T47D (cell line): ENCODE data around the gene FBXO17.
A peak's percentile ranks its signal among the peaks of the same experiment; 100 is the strongest.
"Not testable (repeated sequence)": the region's sequence is repeated elsewhere in the genome, so short reads cannot be mapped to it uniquely, and the experiment has no call there.

Experiments
- DNase-seq, 2 experiments: peaks; one replicate each; pipeline versions ENCODE4 v3.0.0 to v3.0.0-alpha.2; 2011 to 2012; ENCODE audit warnings: low read depth in 1 of 2, low spot score in 1 of 2
- JUND ChIP-seq: IDR thresholded peaks from 2 replicates; pipeline ENCODE4 v1.6.1; 2012; ENCODE audit warnings: low read depth
- in situ Hi-C: cut with HindIII; loops from 2 replicates; pipeline ENCODE4 v1.10.0; 2016; ENCODE audit warnings: low sequenced_read_pairs, low pct_unique_long_range_greater_than_20kb

Gene FBXO17

GRCh38 chr19:38946229-38947010 lies 29.1 kb downstream of the FBXO17 start:
- in situ Hi-C loops = no loop called here
- TF ChIP-seq JUND = no peak
- DNase-seq = no peak

DNA sequence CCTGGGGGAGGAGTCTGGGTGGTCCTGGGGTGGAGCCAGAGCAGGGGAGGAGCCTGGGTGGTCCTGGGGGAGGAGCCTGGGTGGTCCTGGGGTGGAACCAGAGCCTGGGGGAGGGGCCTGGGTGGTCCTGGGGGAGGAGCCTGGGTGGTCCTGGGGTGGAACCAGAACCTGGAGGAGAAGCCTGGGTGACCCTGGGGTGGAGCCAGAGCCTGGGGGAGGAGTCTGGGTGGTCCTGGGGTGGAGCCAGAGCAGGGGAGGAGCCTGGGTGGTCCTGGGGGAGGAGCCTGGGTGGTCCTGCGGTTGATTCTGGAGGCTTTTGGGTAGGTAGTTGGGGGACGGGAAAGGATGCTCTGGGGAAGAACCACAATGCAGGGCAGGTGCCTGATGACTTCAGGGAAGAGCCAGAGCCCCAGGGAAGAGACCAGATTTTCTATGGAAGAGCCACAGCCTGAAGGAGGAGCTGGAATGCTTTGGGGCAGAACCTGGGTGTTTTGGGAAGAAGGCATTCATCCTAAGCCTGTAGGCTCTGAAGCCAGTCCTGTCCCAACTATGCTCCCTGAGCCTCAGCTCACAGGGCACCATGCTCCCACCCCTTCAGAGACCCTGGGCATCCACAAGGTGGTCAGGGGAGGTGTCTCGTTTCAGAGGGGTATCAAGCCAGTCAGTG lies 29.8 kb downstream of the FBXO17 start:
- in situ Hi-C loops = no loop called here
- no peak for TF ChIP-seq JUND
- DNase-seq = no peak

DNA sequence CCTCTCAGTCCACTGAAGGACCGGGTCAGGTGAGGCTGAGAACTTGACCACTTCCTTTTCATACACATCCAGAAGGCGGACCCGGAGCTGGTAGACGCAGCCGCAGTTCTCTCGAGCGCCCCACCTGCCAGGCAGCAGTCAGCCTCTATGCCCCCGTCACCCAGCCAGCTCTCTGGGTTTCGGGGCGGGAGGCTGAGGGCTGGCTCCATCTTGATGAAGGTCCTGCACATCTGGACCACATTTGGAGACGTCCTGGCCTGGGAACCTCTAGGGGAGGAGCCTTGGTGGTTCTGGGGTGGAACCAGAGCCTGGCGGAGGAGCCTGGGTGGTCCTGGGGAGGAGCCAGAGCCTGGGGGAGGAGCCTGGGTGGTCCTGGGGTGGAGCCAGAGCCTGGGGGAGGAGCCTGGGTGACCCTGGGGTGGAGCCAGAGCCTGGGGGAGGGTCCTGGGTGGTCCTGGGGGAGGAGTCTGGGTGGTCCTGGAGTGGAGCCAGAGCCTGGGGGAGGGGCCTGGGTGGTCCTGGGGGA lies 30.5 kb downstream of the FBXO17 start:
- in situ Hi-C loops = no loop called here
- TF ChIP-seq JUND = no peak
- DNase-seq = no peak

DNA sequence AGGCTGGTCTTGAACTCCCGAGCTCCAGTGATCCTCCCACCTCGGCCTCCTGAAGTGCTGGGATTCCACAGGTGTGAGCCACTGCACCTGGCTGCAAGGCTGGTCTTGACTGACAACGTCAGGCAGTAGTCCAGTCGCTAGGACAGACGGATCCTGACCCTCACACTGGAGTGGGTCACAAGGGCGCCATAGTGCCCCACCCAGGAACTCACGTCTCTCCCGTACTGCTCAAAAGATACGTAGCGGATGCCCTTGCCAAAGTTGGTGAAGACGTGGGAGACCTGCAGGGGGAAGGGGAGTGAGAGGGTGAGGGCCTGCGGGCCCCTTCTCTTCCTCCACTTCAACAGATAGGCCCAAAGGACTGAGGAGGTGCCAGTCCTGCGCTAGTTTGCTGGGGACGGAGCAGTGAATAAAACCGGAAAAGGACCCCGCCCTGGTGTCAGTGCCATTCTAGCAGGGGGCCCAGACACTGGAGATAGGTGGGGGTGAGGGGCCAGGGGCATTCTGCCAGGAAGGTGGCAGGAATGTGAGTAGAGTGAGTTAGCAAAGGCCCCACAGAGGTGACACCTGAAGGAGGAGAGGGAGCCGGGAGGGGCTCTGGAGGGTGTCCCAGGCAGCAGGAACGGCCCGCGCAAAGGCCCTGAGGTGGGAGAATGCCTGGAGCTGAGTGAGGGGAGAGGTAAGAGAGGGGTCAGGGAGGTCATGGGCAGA lies 32.9 kb downstream of the FBXO17 start:
- in situ Hi-C loops = no loop called here
- no peak for DNase-seq
- TF ChIP-seq JUND = no peak

GRCh38 chr19:38941979-38942378 lies 33.6 kb downstream of the FBXO17 start:
- no peak for DNase-seq
- no peak for TF ChIP-seq JUND
- in situ Hi-C loops = no loop called here

DNA sequence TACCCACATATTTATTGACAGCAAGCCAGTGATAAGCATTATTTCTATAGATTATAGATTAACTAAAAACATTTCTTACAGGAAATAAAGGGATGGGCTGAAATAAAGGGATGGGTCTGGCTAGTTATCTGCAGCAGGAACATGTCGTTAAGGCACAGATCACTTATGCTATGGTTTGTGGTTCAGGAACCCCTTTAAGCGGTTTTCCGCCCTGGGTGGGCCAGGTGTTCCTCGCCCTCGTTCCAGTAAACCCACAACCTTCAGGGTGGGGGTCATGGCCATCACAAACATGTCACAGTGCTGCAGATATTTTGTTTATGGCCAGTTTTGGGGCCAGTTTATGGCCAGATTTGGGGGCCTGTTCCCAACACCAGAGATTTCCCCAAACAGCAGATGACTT lies 34.1 kb downstream of the FBXO17 start:
- in situ Hi-C loops, DNase-seq: not testable (repeated sequence)

DNA sequence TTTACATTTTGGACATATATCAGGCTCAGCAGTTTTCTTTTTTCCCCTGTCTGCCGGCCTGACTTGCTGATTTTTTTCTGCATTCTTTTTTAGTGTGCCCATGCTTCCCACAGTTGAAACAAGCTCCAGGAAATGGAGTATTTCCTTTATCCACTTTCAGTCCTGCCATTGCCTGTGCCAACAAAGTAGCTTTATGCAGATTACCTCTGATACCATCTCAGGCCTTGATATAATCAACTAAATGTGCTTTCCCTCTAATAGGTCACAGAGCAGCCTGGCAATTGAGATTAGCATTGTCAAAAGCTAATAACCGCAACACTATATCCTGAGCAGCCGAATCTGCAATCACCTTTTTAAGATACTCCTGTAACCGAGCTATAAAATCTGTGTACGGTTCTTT lies 35.6 kb downstream of the FBXO17 start:
- in situ Hi-C loops = no loop called here
- no peak for TF ChIP-seq JUND
- no peak for DNase-seq

DNA sequence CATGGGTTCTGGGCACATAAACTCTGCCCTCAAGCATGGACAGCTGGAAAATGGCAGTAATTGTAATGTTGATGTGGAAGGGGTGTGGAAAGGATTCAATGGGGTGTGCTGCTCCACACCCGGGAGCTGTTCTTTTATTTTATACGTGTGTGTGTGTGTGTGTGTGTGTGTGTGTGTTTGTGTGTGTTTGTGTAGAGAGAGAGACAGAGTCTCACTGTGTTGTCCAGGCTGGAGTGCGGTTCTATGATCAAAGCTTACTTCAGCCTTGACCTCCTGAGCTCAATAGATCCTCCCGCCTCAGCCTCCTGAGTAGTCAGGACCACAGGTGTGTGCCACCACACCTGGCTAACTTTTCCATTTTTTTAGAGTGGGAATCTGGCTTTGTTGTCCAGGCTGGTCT lies 42.0 kb downstream of the FBXO17 start:
- in situ Hi-C loops = no loop called here
- no peak for DNase-seq
- TF ChIP-seq JUND = no peak

GRCh38 chr19:38932425-38933179 lies 42.9 kb downstream of the FBXO17 start:
- no peak for TF ChIP-seq JUND
- DNase-seq = peak in 1 of 2 experiments; percentile 42
- in situ Hi-C loops = no loop called here

GRCh38 chr19:38931521-38931793 lies 44.1 kb downstream of the FBXO17 start:
- no peak for DNase-seq
- in situ Hi-C loops = no loop called here
- no peak for TF ChIP-seq JUND

DNA sequence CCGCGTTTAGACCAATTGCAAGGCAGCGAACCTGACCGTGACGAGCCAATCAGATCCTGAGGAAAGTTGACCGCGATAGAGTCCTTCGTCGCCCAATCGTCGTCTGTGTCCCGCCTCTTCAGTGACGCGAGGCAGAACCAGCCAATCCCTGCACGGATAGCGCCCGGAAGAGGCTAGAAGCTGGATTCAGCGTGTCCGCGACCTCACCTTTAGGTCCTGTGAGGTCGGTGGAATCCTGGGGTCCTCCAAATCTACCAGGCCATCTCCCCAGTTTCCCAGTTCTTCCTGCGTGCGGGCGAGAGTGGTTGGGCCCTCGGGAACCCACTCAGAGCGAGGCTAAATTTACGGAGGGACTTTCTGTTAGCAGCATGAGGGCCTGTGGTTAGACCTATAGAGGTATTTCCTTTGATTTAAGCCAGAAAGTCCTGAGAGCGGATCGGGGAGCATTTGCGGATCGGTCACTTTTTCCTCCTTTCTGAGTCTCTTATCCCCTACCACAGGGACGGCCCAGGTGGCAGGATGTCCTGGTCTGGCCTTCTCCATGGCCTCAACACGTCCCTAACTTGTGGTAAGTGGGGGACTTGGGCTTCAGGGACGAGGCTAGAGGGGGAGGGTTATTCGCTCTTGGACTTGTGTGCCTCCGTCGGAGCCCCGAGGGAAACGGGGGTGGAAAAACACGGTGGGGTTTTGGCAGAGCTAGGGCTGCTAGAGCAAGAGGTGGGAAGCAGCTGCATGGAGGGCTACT lies 44.6 kb downstream of the FBXO17 start, which contains the start of gene MRPS12:
MRPS12 (plus strand) TSS at position 169 of the 745 bp plus-strand sequence; CDS start at position 520, 351 bp downstream.
- peak; percentile 98 for DNase-seq
- no peak for TF ChIP-seq JUND
- in situ Hi-C loops = no loop called here
